ENCODE measurements around the gene ARHGEF1.
A peak's percentile ranks its signal among the peaks of the same experiment; 100 is the strongest.
"Not testable (repeated sequence)": the region's sequence is repeated elsewhere in the genome, so short reads cannot be mapped to it uniquely, and the experiment has no call there.

Gene ARHGEF1

DNA sequence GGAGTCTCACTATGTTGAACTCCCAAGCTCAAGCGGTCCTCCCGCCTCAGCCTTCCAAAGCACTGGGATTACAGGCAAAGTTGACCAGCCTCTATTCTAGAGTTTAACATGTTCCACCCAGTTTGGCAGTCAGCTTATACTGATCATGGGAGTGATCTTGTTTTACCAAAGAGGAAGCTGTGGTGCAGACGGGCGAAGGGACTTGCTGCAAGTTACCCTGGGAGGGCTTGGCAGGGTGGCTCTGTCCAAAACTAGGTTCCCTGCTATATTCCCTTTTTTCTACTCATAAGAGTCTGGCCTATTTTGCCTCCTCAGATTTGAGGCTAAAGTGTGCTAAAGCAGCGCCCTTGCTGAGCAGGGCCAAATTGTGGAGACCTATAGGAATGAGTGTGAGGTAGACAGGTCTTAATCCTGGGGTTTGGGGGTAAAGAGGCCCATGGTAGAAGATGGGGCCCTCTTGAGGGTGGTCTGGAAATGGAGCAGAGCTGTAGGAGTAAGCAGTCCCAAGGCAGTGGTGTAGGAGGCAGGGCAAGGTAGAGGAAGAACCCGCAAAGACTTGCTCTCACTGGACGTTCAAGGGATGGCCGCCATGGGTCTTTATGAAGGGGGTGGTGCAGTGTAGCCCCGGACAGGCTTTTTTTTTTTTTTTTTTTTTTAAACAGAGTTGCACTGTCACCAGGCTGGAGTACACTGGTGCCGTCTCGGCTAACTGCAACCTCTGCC is 19.6 kb upstream of the ARHGEF1 start:
- DNase-seq (ENCODE audit: low spot score) = no peak

DNA sequence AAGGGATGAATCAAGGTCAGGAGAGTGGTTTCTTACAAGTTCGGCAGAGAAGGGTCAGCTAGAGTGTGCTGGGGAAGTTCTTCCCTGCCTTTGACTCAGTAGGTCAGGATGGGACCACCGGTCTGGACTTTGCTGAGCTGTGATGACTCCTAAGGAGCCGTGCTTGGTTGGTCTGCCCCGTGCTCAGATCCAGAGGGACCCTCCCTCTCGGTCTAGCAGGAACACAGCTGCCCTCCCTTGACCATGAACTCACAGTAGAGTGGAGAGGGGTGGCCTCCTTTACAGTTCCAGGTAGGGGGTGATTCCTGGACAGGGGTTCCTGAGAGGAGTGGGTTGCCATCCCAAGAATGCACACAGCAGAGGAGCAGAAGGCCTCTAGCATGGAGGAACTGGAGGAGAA is 18.6 kb upstream of the ARHGEF1 start:
- DNase-seq (ENCODE audit: low spot score) = no peak

DNA sequence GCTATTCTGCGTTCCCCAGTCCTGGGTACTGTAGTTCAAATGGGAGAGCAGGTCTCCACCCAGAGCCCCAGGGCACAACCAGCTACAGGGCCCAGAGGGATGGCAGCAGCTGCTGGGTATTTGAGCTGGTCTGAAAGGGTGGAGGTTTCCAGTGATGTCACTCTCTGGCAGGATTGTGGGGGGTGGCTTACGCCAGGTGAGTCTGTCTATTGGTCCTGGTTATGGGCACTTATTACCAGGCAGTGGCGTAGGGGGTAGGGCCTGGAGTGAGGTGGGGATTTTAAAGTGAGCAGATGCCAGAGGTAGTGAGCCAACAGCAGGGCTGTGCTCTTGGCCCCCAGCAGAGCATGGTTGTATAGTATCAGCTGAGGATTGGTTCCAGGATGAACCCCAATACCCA is 16.7 kb upstream of the ARHGEF1 start:
- DNase-seq (ENCODE audit: low spot score) = no peak

DNA sequence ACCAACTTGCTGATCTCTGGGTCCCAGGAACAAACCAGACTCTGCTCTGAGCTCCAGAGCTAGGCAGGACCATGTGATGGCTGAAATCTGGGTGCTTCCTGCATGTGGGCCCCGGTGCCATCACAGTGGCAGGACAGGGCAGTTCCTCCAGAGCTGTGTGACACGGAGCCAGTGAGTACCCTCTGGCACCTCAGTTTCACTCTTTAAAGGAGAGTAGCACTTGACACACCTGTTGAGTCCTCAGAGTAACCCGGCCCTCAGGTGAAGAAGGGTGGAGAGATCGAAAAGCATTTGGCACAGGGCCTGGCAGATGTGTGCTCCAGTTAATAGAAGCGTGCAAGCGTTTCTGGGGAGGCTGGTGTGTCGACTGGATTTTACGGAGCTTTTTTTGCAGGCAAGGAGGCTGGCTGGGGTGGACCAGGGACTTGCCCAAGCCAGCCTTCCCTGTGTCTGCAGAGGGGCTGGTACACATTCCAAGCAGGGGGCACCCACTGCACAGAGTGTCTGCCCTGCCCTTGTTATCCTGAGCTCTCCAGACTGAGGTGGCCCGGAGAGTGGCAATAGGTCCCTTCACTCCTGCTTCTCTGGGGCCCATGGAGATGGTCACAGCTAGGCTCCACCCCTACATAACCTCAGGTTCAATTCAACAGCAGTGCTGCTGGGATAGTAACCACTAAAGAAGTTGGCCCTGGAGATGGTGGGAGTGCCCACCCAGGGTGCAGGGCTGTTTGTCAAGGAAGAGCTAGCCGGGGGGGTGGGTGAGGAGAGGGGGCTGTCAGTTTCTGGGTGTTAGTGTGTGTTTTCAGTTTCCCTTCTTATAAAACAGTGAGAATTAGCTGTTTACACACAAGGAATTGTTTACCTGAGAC is 14.6 kb upstream of the ARHGEF1 start:
- no peak for DNase-seq (ENCODE audit: low spot score)

DNA sequence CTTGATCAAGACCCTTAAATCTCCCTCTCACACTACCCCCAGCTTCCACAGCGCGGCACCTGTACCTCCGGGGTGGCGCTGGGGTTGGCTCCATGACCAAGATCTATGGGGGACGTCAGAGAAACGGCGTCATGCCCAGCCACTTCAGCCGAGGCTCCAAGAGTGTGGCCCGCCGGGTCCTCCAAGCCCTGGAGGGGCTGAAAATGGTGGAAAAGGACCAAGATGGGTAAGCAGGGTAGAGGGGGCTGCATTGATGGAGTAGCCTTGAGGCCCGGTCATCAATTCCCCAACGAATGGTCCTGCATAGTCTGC is 14.0 kb upstream of the ARHGEF1 start:
- DNase-seq (ENCODE audit: low spot score) = no peak

DNA sequence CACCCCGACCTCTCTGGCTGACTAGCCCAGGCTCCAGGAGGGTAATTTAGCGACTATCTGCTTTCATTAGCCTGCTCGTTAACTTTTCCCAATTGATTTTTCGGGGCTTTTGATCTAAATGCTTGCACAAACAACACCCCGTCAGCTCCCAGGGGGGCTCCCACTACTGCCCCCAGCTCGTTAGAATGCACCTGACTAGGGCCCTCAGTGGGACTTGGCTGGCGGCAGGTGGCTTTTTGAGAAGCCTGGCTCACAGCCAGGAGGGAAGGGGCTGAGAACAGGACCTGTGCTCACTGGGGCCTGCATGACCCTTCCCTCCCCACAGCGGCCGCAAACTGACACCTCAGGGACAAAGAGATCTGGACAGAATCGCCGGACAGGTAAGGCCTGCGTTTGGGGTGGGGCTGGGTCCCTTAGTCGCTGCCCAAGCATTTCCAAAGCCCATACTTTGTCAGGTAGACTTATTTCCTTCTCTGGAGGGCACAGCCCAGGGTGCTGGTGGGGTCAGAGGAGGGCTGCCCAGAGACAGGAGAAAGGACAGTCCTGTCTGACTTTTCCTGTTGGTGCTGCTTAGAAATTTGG is 13.5 kb upstream of the ARHGEF1 start:
- no peak for DNase-seq (ENCODE audit: low spot score)

DNA sequence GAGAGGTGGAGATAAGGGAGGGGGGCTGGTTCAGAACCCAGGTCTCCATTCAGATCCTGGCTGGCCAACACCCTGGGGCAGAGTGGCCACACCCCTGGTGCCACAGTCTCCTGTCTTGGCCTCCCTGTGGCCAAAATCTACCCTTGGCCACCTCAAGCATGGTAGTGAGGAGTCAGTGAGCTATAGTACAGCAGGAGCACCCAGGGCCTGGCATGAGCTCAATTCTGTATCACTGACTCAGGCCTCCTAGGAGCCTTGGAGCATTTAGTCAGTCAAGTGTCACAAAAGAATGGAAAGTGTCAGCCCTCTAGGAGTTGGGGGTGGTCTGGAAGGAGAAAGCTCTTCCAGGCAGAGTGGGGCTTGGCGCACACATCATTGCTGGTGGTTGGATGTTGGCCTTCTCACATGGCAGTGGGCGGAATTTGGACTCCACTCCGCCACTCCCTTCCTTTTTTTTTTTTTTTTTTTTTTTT is 12.5 kb upstream of the ARHGEF1 start:
- DNase-seq (ENCODE audit: low spot score) = no peak

DNA sequence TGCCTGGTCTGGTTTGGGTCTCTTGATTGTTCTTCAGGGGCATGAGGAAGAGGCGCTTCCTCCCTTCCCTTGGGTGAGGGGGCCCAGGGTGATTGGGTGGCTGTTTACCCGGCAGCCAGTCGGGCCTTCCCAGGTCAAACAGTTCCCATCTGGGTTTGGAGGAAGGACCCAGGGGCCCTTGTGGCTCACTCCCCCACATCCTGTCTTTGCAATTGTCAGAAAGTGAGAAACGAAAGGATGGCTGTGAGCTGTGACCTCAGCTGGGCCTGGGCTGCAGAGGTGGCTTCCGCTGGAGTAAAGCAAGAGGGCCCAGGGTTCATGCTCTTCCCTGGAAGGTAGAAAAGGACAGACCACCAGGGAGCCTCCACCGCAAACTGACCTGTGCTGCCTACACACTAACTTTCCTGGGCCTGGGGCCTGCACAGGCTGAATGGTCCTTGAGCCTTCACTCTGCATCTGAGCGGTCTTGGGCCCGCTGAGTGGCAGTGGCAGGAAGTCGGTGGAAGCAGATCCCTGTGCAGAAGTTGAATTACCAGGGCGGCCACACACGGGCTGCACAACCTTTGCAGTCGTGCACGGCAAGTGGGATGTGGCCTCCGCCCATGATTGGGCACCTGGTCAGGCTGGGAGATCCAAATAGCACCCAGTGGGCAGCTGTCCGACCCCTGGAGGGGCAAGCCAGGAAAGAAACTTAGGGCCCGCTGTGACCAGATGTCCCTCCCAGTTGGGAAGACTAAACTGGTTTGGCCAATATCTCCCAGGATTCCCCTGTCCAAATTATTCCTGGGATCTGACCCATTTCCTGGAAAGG is 11.2 kb upstream of the ARHGEF1 start:
- peak; percentile 63 for DNase-seq (ENCODE audit: low spot score)

DNA sequence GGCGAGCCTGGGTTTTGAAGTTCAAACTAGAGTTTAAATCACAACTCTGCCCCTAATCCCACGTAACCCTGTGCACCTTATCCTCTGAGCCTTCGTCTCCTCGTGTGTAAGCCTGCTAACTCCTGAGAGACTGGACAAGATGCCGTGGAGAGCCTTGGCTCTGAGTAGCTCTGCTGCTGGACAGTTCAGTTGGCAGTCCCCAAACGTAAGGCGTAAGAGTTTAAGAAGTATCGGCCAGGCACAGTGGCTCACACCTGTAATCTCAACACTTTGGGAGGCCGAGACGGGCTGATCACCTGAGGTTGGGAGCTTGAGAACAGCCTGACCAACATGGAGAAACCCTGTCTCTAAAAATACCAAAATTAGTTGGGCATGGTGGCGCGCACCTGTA is 10.6 kb upstream of the ARHGEF1 start:
- DNase-seq (ENCODE audit: low spot score) = no peak

DNA sequence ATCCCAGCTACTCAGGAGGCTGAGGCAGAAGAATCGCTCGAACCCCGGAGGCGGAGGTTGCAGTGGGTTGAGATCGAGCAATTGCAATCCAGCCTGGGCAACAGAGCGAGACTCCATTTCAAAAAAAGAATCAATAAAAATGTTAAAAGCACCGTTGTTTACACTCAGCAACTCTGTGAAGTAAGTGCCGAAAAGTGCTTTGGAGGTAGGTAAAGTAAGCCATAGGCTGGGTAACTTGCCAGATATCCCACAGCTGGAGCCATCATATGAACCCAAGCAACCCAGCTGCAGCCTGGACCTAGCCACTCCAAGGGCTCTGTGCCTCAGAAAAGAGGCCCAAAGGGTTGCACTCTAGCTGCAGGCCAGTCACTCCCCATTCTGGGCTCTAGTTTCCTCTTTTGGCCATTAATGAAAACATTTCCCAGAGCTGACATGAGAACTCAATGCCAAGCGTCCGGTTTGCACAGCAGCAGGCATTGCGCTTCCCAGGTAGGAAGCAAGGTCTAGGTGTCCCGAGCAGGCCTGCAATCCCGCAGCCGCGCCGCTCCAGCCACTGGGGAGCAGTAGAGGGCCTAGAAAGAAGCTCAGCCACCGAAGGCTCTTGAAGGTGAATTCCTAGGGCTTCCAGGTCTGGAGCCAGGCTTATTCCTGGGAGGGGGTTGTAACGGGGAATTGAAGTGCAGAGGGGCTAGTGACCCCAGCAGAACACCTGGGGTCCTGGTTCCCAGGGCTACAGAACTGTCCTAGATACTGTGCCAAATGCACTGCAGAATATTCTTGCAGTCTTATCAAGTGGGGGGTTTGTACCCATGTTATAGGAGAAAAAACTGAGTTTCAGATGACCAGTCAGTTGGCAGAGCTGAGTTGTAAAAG is 10.0 kb upstream of the ARHGEF1 start:
- DNase-seq (ENCODE audit: low spot score) = peak; percentile 71

DNA sequence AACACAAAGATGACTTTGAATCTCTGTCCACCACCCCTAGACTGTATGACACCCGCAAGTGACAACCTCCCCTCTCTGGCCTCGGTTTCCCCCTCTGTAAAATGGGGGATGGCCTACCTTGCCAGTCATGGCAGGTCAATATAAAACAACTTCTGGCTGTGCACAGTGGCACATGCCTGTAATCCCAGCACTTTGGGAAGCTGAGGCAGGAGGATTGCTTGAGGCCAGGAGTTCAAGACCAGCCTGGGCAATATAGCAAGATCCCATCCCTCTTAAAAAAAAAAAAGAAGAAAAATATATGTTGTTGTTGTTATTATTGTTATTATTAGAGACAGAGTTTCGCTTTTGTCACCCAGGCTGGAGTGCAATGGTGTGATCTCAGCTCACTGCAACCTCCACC is 7.0 kb upstream of the ARHGEF1 start:
- not testable (repeated sequence) for DNase-seq (ENCODE audit: low spot score)

DNA sequence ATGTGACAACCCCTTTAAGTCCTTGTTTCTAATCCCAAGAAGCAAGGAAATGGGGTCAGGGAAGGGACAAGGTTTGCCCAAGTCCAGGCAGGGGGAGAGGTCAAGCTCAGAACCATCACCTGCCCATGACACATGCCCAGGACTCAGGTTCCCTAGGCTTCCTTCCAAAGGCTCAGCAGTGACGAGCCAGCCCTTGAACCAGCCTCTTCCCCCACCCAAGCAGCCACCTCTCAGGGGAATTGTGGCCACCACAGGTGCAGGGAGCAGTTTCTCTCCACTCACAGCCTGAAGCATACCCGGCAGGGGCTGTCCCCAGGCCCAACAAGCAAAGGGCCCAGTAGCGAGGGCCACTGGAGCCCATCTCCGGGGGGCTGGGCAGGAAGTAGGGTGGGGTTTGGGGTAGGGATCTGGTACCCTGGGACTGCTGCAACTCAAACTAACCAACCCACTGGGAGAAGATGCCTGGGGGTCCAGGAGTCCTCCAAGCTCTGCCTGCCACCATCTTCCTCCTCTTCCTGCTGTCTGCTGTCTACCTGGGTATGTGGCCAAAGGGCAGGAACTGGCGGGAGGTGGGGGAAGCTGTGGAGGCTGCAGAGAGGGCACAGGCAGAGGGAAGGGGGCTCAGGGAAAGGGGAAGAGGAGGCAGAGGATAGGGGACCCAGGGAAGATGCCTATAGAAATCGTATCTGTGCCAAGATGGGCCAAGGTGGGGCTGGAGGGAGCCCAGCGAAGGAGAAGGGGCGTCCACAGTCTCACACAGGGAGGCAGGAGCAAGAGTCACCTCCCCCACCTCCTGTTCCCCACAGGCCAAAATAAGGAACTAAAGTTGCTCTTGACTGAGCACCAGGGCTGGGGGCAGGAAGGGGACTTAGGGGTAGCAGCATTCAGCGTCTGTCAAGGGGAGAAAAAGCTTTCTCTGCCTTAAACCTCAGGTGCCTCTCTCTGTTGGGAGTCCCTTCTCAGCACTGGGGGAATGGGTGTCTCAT is 5.8 kb upstream of the ARHGEF1 start, which contains the start of gene CD79A:
CD79A (plus strand) TSS at position 433 of the 986 bp plus-strand sequence; CDS start at position 459, 26 bp downstream.
- no peak for DNase-seq (ENCODE audit: low spot score)

DNA sequence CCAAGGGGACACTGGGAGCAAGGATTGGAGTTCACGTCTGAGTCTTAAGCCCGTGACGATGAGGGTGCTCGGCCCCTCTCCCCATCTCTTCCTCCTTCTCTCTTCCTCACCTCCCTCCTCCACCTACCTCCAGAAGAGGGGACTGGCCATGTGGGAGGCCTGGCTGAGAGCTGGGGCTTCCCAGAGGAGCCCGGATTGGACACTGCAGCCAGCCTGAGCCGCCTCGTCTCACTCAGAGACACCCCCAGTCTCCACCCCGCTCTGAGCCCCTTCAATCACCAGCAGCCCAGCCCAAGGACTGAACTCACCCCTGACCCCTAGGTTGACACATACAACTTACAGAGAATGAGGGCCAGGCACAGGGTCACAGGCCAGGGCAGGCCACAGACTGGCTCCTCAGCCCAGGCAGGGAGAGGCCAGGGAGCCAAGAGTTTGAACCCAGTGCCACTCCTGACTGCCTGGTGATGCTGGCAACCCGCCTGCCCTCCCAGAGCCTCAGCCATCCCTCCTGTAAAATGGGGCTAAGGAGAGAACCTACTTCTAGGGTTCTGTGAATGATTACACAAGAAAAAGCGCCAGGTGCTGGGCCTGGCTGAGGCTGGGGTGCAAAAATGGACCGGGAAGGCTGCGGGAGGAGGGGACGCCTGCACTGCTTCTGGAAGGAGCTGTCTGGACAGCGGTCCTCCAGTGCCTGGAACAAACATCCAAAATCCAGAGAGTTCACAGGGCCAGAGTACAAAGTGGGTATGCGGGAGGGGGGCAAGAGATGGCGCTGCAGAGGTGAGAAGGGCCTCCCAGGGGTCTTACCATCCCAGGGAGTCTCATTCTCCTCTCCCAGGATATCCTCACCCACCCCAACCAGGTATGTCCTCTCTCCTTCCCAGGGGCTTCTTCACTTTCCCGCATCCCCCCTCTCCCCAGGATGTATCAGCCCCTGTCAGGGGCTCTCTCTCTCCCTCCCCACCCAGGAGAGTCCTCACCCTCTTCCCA is 4.8 kb upstream of the ARHGEF1 start:
- DNase-seq (ENCODE audit: low spot score) = no peak

DNA sequence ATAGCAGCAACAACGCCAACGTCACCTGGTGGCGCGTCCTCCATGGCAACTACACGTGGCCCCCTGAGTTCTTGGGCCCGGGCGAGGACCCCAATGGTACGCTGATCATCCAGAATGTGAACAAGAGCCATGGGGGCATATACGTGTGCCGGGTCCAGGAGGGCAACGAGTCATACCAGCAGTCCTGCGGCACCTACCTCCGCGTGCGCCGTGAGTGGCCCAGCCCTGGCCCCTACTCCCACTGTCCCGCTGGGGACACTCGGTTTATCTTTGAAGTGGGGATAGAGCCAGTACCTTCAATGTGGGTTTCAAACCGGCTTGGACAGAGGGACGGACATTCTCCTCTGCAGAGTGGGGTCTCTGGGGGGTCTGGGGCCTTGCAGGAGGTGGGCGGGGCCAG is 3.9 kb upstream of the ARHGEF1 start:
- no peak for DNase-seq (ENCODE audit: low spot score)

DNA sequence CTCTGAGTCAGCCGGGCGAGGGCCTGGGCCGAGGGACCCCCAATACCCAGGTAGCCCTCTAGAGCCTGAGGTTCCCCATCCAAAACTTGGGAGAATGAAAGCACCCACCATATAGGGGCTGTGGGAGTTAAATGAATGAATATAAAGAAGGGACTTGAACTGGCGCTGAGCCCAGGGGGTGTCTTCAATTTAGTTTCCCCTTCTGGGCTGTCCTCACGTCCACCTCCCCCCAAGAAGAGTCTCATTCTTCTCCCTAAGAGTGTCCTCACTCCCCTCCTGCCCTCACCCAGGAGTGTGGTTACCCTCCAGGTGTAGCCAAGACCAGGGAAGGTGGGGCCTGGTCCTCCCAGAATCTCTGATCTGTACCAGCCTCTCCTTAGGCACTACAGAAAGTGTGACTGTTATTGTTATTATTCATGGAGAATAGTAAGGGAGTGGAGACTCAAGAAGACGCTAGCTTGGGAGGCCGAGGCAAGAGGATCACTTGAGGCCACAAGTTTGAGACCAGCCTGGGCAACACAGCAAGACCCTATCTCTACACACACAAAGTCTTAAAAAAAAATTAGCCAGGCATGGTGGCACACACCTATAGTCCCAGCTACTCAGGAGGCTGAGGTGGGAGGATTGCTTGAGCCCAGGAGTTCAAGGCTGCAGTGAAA is 3.2 kb upstream of the ARHGEF1 start:
- no peak for DNase-seq (ENCODE audit: low spot score)

DNA sequence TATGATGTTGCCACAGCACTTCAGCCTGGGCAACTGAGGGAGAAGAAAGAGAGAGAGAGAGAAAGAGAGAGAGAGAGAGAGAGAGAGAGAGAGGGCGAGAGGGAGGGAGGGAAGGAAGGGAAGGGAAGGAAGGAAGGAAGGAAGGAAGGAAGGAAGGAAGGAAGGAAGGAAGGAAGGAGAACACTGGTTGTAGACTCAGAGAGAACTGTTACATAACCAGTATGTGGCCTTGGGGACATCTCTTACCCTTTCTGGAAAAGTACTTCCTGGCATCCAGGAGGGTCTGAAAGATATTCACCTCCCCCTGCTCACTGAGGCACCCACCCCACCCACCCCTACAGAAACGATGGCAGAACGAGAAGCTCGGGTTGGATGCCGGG is 2.7 kb upstream of the ARHGEF1 start:
- no peak for DNase-seq (ENCODE audit: low spot score)

DNA sequence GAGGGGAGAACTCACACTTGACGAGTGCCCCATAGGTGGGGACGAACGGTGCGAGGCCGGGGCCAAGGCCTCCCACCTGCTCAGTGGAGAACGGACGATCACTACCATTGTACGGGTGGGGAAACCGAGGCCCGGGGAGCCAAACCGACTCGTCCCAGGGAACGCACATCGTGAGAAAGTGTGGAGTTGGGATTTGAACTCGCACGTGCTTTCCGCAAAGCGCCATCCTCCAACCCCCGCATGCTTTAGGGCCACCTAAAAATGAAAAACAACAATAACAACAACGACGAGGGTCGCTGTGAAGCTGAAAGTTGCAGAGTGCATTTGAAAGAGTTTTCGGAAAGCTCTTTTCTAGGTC is 458 bp downstream of the ARHGEF1 start:
- no peak for DNase-seq (ENCODE audit: low spot score)

All from CD4-positive, alpha-beta T cell treated with Interleukin-2 at 100 ng/mL for 4 hours (primary cell).